Activated CD4-positive, alpha-beta memory T cell treated with anti-CD3 and anti-CD28 coated beads for 36 hours (primary cell): ENCODE data around the gene AGPAT2. TPM values are rescaled to one million over a fixed set of nuclear protein-coding genes. Genes with fewer than 3 reads are reported as not detected.

Experiments
- CTCF ChIA-PET: fragments of 350-600 bp; sonication (Branson Sonifier 250); formaldehyde crosslinking; loops from one replicate; lab custom pipeline; 2021; ENCODE audit warnings: antibody characterized with exemption, inconsistent platforms; lab: Charles Lee
- POLR2A ChIA-PET: fragments of 350-600 bp; sonication (Branson Sonifier 250); formaldehyde crosslinking; loops from one replicate; lab custom pipeline; 2021; ENCODE audit warnings: antibody characterized with exemption; lab: Charles Lee
- DNase-seq: peaks from one replicate; pipeline ENCODE4 v3.0.0-alpha.2; 2020
- H3K27ac Mint-ChIP-seq: one replicate; pipeline ENCODE4 v1.8.0; 2021; ENCODE audit warnings: mixed read lengths
- H3K27me3 Mint-ChIP-seq: one replicate; pipeline ENCODE4 v1.8.0; 2021; ENCODE audit warnings: mixed read lengths
- H3K36me3 Mint-ChIP-seq: one replicate; pipeline ENCODE4 v1.8.0; 2021; ENCODE audit warnings: mixed read lengths
- H3K4me1 Mint-ChIP-seq: one replicate; pipeline ENCODE4 v1.8.0; 2021; ENCODE audit warnings: low read depth, mixed read lengths
- H3K4me3 Mint-ChIP-seq: one replicate; pipeline ENCODE4 v1.8.0; 2021; ENCODE audit warnings: mild to moderate bottlenecking, mixed read lengths
- H3K9me3 Mint-ChIP-seq: one replicate; pipeline ENCODE4 v1.8.0; 2021; ENCODE audit warnings: mixed read lengths
- intact Hi-C: fragments of 100-400 bp; cut with micrococcal nuclease; formaldehyde crosslinking; loops from one replicate; pipeline ENCODE4 v1.15.1; 2023
- microRNA-seq: library from miRNA; unstranded; fragments of <30 nt; microRNA quantifications from one replicate; pipeline ENCODE4 v1.2.0, GENCODE V29; 2022; ENCODE audit warnings: borderline number of aligned reads, borderline microRNAs expressed, borderline replicate concordance
- total RNA-seq, 2 experiments: library from RNA; stranded (reverse); gene quantifications; one replicate each; pipeline ENCODE4 v1.2.3, GENCODE V29; 2021

AGPAT2 gene
- total RNA-seq, 2 experiments from 2014 or later = 16.3 to 16.8 TPM

- H3K27me3 Mint-ChIP-seq = peaks cover 11% of the 10 kb centered on the region
- CTCF ChIA-PET = interaction anchor here (7.3 kb wide), 1 partner anchor 139 kb away, joined by 106 read pairs; no protein-coding TSS in a partner anchor
- H3K27ac Mint-ChIP-seq = no peak overlapping the region
- POLR2A ChIA-PET = no interaction called here
- DNase-seq = no peak
- H3K4me3 Mint-ChIP-seq = no peak overlapping the region
- intact Hi-C loops = no loop called here
- H3K9me3 Mint-ChIP-seq = no peaks in the 10 kb centered on the region
- H3K36me3 Mint-ChIP-seq = no peaks in the 10 kb centered on the region
- no peaks in the 10 kb centered on the region for H3K4me1 Mint-ChIP-seq
Observed at GRCh38 chr9:136626740-136627642, 60.3 kb downstream of the AGPAT2 start.

GRCh38 chr9:136626066-136626725 is 61.1 kb downstream of the AGPAT2 start:
- no peak for DNase-seq
- no peaks in the 10 kb centered on the region for H3K36me3 Mint-ChIP-seq
- no peaks in the 10 kb centered on the region for H3K4me1 Mint-ChIP-seq
- ChIA-PET CTCF (interaction anchor here (7.3 kb wide), 1 partner anchor 139 kb away, joined by 106 read pairs; no protein-coding TSS in a partner anchor), POLR2A (no interaction called here)
- no peaks in the 10 kb centered on the region for H3K9me3 Mint-ChIP-seq
- H3K4me3 Mint-ChIP-seq = no peak overlapping the region
- intact Hi-C loops = no loop called here
- no peak overlapping the region for H3K27ac Mint-ChIP-seq
- H3K27me3 Mint-ChIP-seq = peaks cover 11% of the 10 kb centered on the region

- H3K27ac Mint-ChIP-seq = no peak overlapping the region
- ChIA-PET POLR2A (no interaction called here), CTCF (interaction anchor here (7.3 kb wide), 1 partner anchor 138 kb away, joined by 106 read pairs; no protein-coding TSS in a partner anchor)
- H3K4me3 Mint-ChIP-seq = no peak overlapping the region
- DNase-seq = no peak
- intact Hi-C loops = no loop called here
- H3K27me3 Mint-ChIP-seq = peaks cover 11% of the 10 kb centered on the region
- no peaks in the 10 kb centered on the region for H3K9me3 Mint-ChIP-seq
- H3K36me3 Mint-ChIP-seq = no peaks in the 10 kb centered on the region
- no peaks in the 10 kb centered on the region for H3K4me1 Mint-ChIP-seq
Observed at GRCh38 chr9:136625101-136626065, 61.9 kb downstream of the AGPAT2 start.

- Mint-ChIP-seq H3K36me3 (no peaks in the 10 kb centered on the region), H3K9me3 (no peaks in the 10 kb centered on the region), H3K4me3 (no peak overlapping the region), H3K27ac (no peak overlapping the region), H3K27me3 (peaks cover 11% of the 10 kb centered on the region), H3K4me1 (no peaks in the 10 kb centered on the region)
- CTCF ChIA-PET = interaction anchor here (7.3 kb wide), 1 partner anchor 137 kb away, joined by 106 read pairs; no protein-coding TSS in a partner anchor
- intact Hi-C loops = no loop called here
- no peak for DNase-seq
- POLR2A ChIA-PET = no interaction called here
Observed at GRCh38 chr9:136624184-136624951, 62.9 kb downstream of the AGPAT2 start.

- H3K27me3 Mint-ChIP-seq = peaks cover 11% of the 10 kb centered on the region
- H3K9me3 Mint-ChIP-seq = no peaks in the 10 kb centered on the region
- POLR2A ChIA-PET = no interaction called here
- no peak for DNase-seq
- intact Hi-C loops = no loop called here
- H3K27ac Mint-ChIP-seq = no peak overlapping the region
- no peaks in the 10 kb centered on the region for H3K4me1 Mint-ChIP-seq
- no peaks in the 10 kb centered on the region for H3K36me3 Mint-ChIP-seq
- H3K4me3 Mint-ChIP-seq = no peak overlapping the region
- CTCF ChIA-PET = interaction anchor here (7.3 kb wide), 1 partner anchor 136 kb away, joined by 106 read pairs; no protein-coding TSS in a partner anchor
Observed at GRCh38 chr9:136623842-136624183, 63.4 kb downstream of the AGPAT2 start.

Small RNA genes lying within 50 kb of the gene (microRNA-seq; reads per million reads assigned to microRNA genes)
- 44.8 reads per million, percentile 56 among the genes with 10 or more reads in this experiment for gene MIR126

Other genes with a start within 250 kb of the AGPAT2 start
- 10 to 100 TPM; 18.8 to 21.3 TPM for gene INPP5E, start 247.6 kb downstream of the AGPAT2 start, total RNA-seq
- gene SEC16A, start 204.4 kb downstream of the AGPAT2 start, total RNA-seq = 10 to 100 TPM; 54.1 to 57.0 TPM
- gene NOTCH1, start 141.4 kb downstream of the AGPAT2 start, total RNA-seq = 10 to 100 TPM; 67.0 to 68.3 TPM
- gene EGFL7, start 24.5 kb downstream of the AGPAT2 start, total RNA-seq = under 1 TPM; 0.90 to 0.93 TPM
- gene DIPK1B, start 25.1 kb upstream of the AGPAT2 start, total RNA-seq = not detected
- gene LCN10, start 55.5 kb upstream of the AGPAT2 start, total RNA-seq = 1 to 10 TPM; 1.2 to 1.5 TPM
- gene LCN6, start 61.1 kb upstream of the AGPAT2 start, total RNA-seq = not detected
- not detected for gene LCN8, start 70.8 kb upstream of the AGPAT2 start, total RNA-seq
- not detected for gene LCN15, start 77.1 kb upstream of the AGPAT2 start, total RNA-seq
- 10 to 100 TPM; 42.3 to 45.2 TPM for gene TMEM141, start 103.9 kb upstream of the AGPAT2 start, total RNA-seq
- gene CCDC183, start 108.9 kb upstream of the AGPAT2 start, total RNA-seq = under 1 TPM; 0.21 to 0.36 TPM
- 10 to 100 TPM; 83.4 to 85.3 TPM for gene RABL6, start 120.5 kb upstream of the AGPAT2 start, total RNA-seq
- 1 to 10 TPM; 3.8 to 4.2 TPM for gene AJM1, start 155.0 kb upstream of the AGPAT2 start, total RNA-seq
- gene PHPT1, start 162.0 kb upstream of the AGPAT2 start, total RNA-seq = 10 to 100 TPM; 92.2 to 95.5 TPM
- gene MAMDC4, start 164.9 kb upstream of the AGPAT2 start, total RNA-seq = 10 to 100 TPM; 13.0 to 14.3 TPM
- gene EDF1, start 178.9 kb upstream of the AGPAT2 start, total RNA-seq = 100 to 1,000 TPM; 302 to 311 TPM
- gene TRAF2, start 199.1 kb upstream of the AGPAT2 start, total RNA-seq = 10 to 100 TPM; 40.0 to 41.4 TPM